Keratinocyte (primary cell): ENCODE data around the gene BCL6B. TPM values are rescaled to one million over a fixed set of nuclear protein-coding genes. Genes with fewer than 3 reads are reported as not detected.

Source experiments
- DNase-seq: peaks from one replicate; pipeline ENCODE4 v3.0.0-alpha.2; 2011; ENCODE audit warnings: low read depth, missing footprints, low spot score
- FAIRE-seq: peaks from 2 replicates; lab custom pipeline; 2011; peaks lifted over from hg19 to GRCh38; lab: Jason Lieb, UNC
- H2AFZ ChIP-seq: 2 replicates; pipeline ENCODE4 v1.6.0; 2012; ENCODE audit warnings: low read length, control low read depth, inconsistent platforms; ENCODE audit not compliant: control insufficient read depth
- H3K27ac ChIP-seq: 2 replicates; pipeline ENCODE4 v1.5.1; 2011; ENCODE audit warnings: low read length; ENCODE audit not compliant: control insufficient read depth, insufficient read depth
- H3K27me3 ChIP-seq: 3 replicates; pipeline ENCODE4 v1.6.0; 2011; ENCODE audit warnings: low read length; ENCODE audit not compliant: control insufficient read depth, insufficient read depth; ENCODE audit errors: extremely low read depth
- H3K36me3 ChIP-seq, 2 experiments: 2 replicates in 1 of 2; 3 replicates in 1 of 2; pipeline ENCODE4 v1.5.1; 2011; ENCODE audit warnings: low read length in 2 of 2, mild to moderate bottlenecking in 1 of 2; ENCODE audit not compliant: control insufficient read depth in 2 of 2, insufficient read depth in 2 of 2; ENCODE audit errors: extremely low read depth in 1 of 2
- H3K4me1 ChIP-seq: 3 replicates; pipeline ENCODE4 v1.5.1; 2011; ENCODE audit warnings: low read length; ENCODE audit not compliant: control insufficient read depth, insufficient read depth; ENCODE audit errors: extremely low read depth
- H3K4me2 ChIP-seq: 3 replicates; pipeline ENCODE4 v1.6.0; 2011; ENCODE audit warnings: low read depth, low read length; ENCODE audit not compliant: control insufficient read depth, insufficient read depth; ENCODE audit errors: extremely low read depth
- H3K4me3 ChIP-seq, 3 experiments: fragments of 200-600 bp in 1 of 3; sonication (generic) in 1 of 3; 2 replicates in 2 of 3; 3 replicates in 1 of 3; pipeline ENCODE4 v1.5.1; 2011 to 2016; ENCODE audit warnings: low read length in 3 of 3, mild to moderate bottlenecking in 3 of 3, control low read depth in 2 of 3, inconsistent platforms in 1 of 3, low read depth in 1 of 3, mixed read lengths in 1 of 3, mixed run types in 1 of 3, moderate library complexity in 1 of 3; ENCODE audit not compliant: control insufficient read depth in 2 of 3, insufficient read depth in 2 of 3; ENCODE audit errors: extremely low read depth in 1 of 3
- H3K79me2 ChIP-seq: 2 replicates; pipeline ENCODE4 v1.6.0; 2012; ENCODE audit warnings: low read length; ENCODE audit not compliant: control insufficient read depth, insufficient read depth
- H3K9ac ChIP-seq: 3 replicates; pipeline ENCODE4 v1.6.0; 2011; ENCODE audit warnings: low read length; ENCODE audit not compliant: control insufficient read depth, insufficient read depth; ENCODE audit errors: extremely low read depth
- H3K9me1 ChIP-seq: 3 replicates; pipeline ENCODE4 v1.6.0; 2011; ENCODE audit warnings: low read length; ENCODE audit not compliant: control insufficient read depth, insufficient read depth; ENCODE audit errors: extremely low read depth
- H3K9me3 ChIP-seq: 2 replicates; pipeline ENCODE4 v1.5.1; 2012; ENCODE audit warnings: low read depth, low read length; ENCODE audit not compliant: control insufficient read depth
- H4K20me1 ChIP-seq: 3 replicates; pipeline ENCODE4 v1.6.0; 2011; ENCODE audit warnings: low read length; ENCODE audit not compliant: control insufficient read depth, insufficient read depth; ENCODE audit errors: extremely low read depth
- EZH2 ChIP-seq: IDR thresholded peaks from one replicate; pipeline ENCODE4 v1.6.1; 2012; ENCODE audit warnings: inconsistent platforms, mild to moderate bottlenecking, low read length, moderate library complexity
- dilution Hi-C: fragments of 300-500 bp; cut with MboI; formaldehyde crosslinking; loops from one replicate; pipeline ENCODE4 v1.7.0; 2020; ENCODE audit warnings: low sequenced_read_pairs; ENCODE audit not compliant: extremely low pct_ligation_motif_present
- polyA plus RNA-seq, 5 experiments: library from polyadenylated mRNA; depleted of rRNA in 3 of 5; stranded (reverse) in 3 of 5; stranded (forward) in 1 of 5; unstranded in 1 of 5; fragments of >200 nt; gene quantifications; 1 replicate in 1 of 5; 2 replicates in 3 of 5; 3 replicates in 1 of 5; pipeline versions ENCODE4 v1.2.1 to v1.2.3, GENCODE V29; 2011 to 2012; ENCODE audit warnings: missing spikeins in 2 of 5, low read depth in 1 of 5, low replicate concordance in 1 of 5
- TF ChIP-seq, protein P1 (sequence below), 3 experiments: IDR thresholded peaks in 1 of 3; conservative IDR thresholded peaks in 1 of 3; optimal IDR thresholded peaks in 1 of 3; 2 replicates in 2 of 3; 3 replicates in 1 of 3; pipeline versions ENCODE3 to v1.5.1; 2011; ENCODE audit warnings: low read length in 3 of 3, mild to moderate bottlenecking in 3 of 3, moderate library complexity in 2 of 3, control low read depth in 1 of 3, inconsistent platforms in 1 of 3; ENCODE audit not compliant: insufficient read depth in 2 of 3; ENCODE audit errors: extremely low read depth in 1 of 3

Gene BCL6B
- polyA plus RNA-seq, 1 donor (not counting 4 experiments of a cell fraction or from before 2014, with no cell fraction given) = not detected

DNA sequence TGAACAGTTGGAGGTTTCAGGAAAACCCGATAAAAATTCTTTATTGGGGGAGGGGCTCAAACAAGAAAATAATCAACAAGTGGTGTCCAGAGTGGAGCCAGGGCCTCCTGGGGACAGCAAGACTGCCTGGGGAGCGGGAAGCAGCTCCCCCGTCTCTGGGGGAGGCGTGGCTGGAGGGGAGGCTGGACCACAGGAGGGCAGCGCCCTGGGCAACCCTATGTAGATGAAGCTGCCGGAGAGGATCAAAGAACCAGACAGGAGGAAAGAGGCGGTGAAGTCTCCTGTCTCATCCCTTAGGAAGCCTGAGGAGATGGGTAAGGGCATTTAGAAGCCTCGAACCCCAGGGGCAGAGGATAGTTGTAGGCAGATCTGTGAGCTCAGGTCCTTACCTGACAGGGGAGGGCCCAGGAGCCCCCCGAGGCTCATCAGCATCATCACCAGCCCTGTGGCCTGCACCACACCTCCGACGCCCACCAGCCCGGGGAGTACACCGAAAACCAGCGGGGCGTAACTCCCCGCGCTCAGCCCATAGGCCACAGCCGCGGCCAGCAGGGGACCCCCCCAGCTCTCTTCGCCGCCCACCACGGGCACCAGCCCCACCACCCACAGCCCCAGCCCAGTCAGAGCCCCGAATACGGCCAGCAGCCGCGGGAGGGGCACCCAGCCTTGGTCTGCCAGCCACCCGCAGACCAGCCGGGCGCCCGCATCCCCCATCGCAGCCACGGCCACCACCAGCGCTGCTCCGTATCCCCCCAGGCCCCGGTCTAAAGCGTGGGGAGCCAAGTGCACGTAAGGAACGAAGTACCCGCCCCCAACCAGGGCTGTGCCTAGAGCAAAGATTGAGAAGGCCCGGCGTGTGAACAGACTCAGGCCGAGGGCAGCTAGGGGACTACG is 19.0 kb downstream of the BCL6B start:
- Histone ChIP-seq H3K4me2 (peak overlapping the region; percentile 22), H3K9me3 (no peaks in the 10 kb centered on the region), H3K79me2 (peaks cover 4% of the 10 kb centered on the region), H3K9ac (no peak overlapping the region), H2AFZ (peak overlapping the region; percentile 12), H3K27me3 (peaks cover 21% of the 10 kb centered on the region), H3K9me1 (peaks cover 2% of the 10 kb centered on the region), H3K4me1 (peaks cover 26% of the 10 kb centered on the region), H3K27ac (no peak overlapping the region), H3K4me3 (no peak overlapping the region), H3K36me3 (no peaks in the 10 kb centered on the region), H4K20me1 (no peaks in the 10 kb centered on the region)
- DNase-seq (no peak), FAIRE-seq (no peak)
- dilution Hi-C loops = no loop called here
- TF ChIP-seq, protein P1, sequence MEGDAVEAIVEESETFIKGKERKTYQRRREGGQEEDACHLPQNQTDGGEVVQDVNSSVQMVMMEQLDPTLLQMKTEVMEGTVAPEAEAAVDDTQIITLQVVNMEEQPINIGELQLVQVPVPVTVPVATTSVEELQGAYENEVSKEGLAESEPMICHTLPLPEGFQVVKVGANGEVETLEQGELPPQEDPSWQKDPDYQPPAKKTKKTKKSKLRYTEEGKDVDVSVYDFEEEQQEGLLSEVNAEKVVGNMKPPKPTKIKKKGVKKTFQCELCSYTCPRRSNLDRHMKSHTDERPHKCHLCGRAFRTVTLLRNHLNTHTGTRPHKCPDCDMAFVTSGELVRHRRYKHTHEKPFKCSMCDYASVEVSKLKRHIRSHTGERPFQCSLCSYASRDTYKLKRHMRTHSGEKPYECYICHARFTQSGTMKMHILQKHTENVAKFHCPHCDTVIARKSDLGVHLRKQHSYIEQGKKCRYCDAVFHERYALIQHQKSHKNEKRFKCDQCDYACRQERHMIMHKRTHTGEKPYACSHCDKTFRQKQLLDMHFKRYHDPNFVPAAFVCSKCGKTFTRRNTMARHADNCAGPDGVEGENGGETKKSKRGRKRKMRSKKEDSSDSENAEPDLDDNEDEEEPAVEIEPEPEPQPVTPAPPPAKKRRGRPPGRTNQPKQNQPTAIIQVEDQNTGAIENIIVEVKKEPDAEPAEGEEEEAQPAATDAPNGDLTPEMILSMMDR (optimal IDR thresholded peaks at IDR 0.05 in 1 of 3, IDR thresholded peaks at IDR 0.05 in 1 of 3, conservative IDR thresholded peaks at IDR 0.05 in 1 of 3; ENCODE audit: extremely low read depth in 1 of 3, insufficient read depth in 2 of 3, low read length in 3 of 3) = no peak
- TF ChIP-seq EZH2 = no peak

GRCh38 chr17:7042501-7043181 is 19.8 kb downstream of the BCL6B start:
- Histone ChIP-seq H3K9ac (no peak overlapping the region), H3K4me2 (peak overlapping the region; percentile 60), H3K9me3 (no peaks in the 10 kb centered on the region), H4K20me1 (no peaks in the 10 kb centered on the region), H2AFZ (peak overlapping the region; percentile 12), H3K4me3 (no peak overlapping the region), H3K36me3 (no peaks in the 10 kb centered on the region), H3K27ac (no peak overlapping the region), H3K79me2 (peaks cover 4% of the 10 kb centered on the region), H3K27me3 (peaks cover 21% of the 10 kb centered on the region), H3K9me1 (peaks cover 2% of the 10 kb centered on the region), H3K4me1 (peaks cover 30% of the 10 kb centered on the region)
- FAIRE-seq (no peak), DNase-seq (no peak)
- TF ChIP-seq EZH2 = peak; percentile 20
- TF ChIP-seq, protein P1 (optimal IDR thresholded peaks at IDR 0.05 in 1 of 3, IDR thresholded peaks at IDR 0.05 in 1 of 3, conservative IDR thresholded peaks at IDR 0.05 in 1 of 3; ENCODE audit: extremely low read depth in 1 of 3, insufficient read depth in 2 of 3, low read length in 3 of 3) = no peak
- dilution Hi-C loops = no loop called here
